ENCODE data around the gene TARS2.

- TF ChIP-seq, protein P1, sequence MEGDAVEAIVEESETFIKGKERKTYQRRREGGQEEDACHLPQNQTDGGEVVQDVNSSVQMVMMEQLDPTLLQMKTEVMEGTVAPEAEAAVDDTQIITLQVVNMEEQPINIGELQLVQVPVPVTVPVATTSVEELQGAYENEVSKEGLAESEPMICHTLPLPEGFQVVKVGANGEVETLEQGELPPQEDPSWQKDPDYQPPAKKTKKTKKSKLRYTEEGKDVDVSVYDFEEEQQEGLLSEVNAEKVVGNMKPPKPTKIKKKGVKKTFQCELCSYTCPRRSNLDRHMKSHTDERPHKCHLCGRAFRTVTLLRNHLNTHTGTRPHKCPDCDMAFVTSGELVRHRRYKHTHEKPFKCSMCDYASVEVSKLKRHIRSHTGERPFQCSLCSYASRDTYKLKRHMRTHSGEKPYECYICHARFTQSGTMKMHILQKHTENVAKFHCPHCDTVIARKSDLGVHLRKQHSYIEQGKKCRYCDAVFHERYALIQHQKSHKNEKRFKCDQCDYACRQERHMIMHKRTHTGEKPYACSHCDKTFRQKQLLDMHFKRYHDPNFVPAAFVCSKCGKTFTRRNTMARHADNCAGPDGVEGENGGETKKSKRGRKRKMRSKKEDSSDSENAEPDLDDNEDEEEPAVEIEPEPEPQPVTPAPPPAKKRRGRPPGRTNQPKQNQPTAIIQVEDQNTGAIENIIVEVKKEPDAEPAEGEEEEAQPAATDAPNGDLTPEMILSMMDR (IDR thresholded peaks at IDR 0.05; ENCODE audit: low read length) = no peak
- TF ChIP-seq EZH2phosphoT487 (IDR thresholded peaks at IDR 0.05; ENCODE audit: low read length) = no peak
- TF ChIP-seq EZH2 (optimal IDR thresholded peaks at IDR 0.05; ENCODE audit: low read depth, low read length) = no peak
Measured at GRCh38 chr1:150474869-150475268, 12.3 kb upstream of the TARS2 start.
